Measurements from ENCODE around the gene GJD2.

Gene GJD2

DNA sequence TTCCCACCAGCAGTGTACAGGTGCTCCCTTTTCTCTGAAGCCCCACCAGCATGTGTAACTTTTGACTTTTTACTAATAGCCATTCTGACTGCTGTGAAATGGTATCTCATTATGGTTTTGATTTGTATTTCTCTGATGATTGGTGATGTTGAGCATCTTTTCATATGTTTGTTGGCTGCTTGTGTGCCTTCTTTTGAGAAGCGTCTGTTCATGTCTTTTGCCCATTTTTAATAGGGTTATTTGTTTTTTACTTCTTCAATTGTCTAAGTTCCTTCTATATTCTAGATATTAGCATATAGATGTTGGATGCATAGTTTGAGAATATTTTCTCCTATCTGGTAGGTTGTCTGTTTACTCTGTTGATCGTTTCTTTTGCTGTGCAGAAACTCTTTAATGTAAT, 25.9 kb upstream of the GJD2 start:
- Histone ChIP-seq H3K27ac (replicated peaks) (no peak overlapping the region), H3K4me3 (replicated peaks; ENCODE audit: insufficient read depth, low read length) (no peak overlapping the region), H3K27me3 (ENCODE audit: insufficient read depth, poor library complexity, severe bottlenecking) (no peaks in the 10 kb centered on the region)
- DNase-seq (ENCODE audit: low read depth in 1 of 2, low spot score in 1 of 2): no peak
- TF ChIP-seq, protein P1, sequence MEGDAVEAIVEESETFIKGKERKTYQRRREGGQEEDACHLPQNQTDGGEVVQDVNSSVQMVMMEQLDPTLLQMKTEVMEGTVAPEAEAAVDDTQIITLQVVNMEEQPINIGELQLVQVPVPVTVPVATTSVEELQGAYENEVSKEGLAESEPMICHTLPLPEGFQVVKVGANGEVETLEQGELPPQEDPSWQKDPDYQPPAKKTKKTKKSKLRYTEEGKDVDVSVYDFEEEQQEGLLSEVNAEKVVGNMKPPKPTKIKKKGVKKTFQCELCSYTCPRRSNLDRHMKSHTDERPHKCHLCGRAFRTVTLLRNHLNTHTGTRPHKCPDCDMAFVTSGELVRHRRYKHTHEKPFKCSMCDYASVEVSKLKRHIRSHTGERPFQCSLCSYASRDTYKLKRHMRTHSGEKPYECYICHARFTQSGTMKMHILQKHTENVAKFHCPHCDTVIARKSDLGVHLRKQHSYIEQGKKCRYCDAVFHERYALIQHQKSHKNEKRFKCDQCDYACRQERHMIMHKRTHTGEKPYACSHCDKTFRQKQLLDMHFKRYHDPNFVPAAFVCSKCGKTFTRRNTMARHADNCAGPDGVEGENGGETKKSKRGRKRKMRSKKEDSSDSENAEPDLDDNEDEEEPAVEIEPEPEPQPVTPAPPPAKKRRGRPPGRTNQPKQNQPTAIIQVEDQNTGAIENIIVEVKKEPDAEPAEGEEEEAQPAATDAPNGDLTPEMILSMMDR (IDR thresholded peaks at IDR 0.05; ENCODE audit: insufficient read depth, low read length): no peak
- TF ChIP-seq GABPA (IDR thresholded peaks at IDR 0.05; ENCODE audit: low read depth) (no peak), SPI1 (IDR thresholded peaks at IDR 0.05; ENCODE audit: borderline replicate concordance, low read depth) (no peak), POLR2AphosphoS5 (IDR thresholded peaks at IDR 0.05; ENCODE audit: low read depth) (no peak)
- TF ChIP-seq, protein P2, sequence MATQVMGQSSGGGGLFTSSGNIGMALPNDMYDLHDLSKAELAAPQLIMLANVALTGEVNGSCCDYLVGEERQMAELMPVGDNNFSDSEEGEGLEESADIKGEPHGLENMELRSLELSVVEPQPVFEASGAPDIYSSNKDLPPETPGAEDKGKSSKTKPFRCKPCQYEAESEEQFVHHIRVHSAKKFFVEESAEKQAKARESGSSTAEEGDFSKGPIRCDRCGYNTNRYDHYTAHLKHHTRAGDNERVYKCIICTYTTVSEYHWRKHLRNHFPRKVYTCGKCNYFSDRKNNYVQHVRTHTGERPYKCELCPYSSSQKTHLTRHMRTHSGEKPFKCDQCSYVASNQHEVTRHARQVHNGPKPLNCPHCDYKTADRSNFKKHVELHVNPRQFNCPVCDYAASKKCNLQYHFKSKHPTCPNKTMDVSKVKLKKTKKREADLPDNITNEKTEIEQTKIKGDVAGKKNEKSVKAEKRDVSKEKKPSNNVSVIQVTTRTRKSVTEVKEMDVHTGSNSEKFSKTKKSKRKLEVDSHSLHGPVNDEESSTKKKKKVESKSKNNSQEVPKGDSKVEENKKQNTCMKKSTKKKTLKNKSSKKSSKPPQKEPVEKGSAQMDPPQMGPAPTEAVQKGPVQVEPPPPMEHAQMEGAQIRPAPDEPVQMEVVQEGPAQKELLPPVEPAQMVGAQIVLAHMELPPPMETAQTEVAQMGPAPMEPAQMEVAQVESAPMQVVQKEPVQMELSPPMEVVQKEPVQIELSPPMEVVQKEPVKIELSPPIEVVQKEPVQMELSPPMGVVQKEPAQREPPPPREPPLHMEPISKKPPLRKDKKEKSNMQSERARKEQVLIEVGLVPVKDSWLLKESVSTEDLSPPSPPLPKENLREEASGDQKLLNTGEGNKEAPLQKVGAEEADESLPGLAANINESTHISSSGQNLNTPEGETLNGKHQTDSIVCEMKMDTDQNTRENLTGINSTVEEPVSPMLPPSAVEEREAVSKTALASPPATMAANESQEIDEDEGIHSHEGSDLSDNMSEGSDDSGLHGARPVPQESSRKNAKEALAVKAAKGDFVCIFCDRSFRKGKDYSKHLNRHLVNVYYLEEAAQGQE (IDR thresholded peaks at IDR 0.05; ENCODE audit: insufficient replicate concordance, low read depth): no peak

- no peak overlapping the region for H3K27ac ChIP-seq (replicated peaks)
- DNase-seq (ENCODE audit: low read depth in 1 of 2, low spot score in 1 of 2): no peak
- H3K4me3 ChIP-seq (replicated peaks; ENCODE audit: insufficient read depth, low read length): no peak overlapping the region
- TF ChIP-seq SPI1 (IDR thresholded peaks at IDR 0.05; ENCODE audit: borderline replicate concordance, low read depth) (no peak), POLR2AphosphoS5 (IDR thresholded peaks at IDR 0.05; ENCODE audit: low read depth) (no peak), GABPA (IDR thresholded peaks at IDR 0.05; ENCODE audit: low read depth) (no peak)
- TF ChIP-seq, protein P1 (IDR thresholded peaks at IDR 0.05; ENCODE audit: insufficient read depth, low read length): no peak
- TF ChIP-seq, protein P2 (IDR thresholded peaks at IDR 0.05; ENCODE audit: insufficient replicate concordance, low read depth): no peak
- no peaks in the 10 kb centered on the region for H3K27me3 ChIP-seq (ENCODE audit: insufficient read depth, poor library complexity, severe bottlenecking)
Observed at GRCh38 chr15:34776606-34777105, 21.9 kb upstream of the GJD2 start.

- no peak overlapping the region for H3K4me3 ChIP-seq (replicated peaks; ENCODE audit: insufficient read depth, low read length)
- no peak overlapping the region for H3K27ac ChIP-seq (replicated peaks)
- DNase-seq (ENCODE audit: low read depth in 1 of 2, low spot score in 1 of 2): no peak
- no peak for TF ChIP-seq GABPA (IDR thresholded peaks at IDR 0.05; ENCODE audit: low read depth)
- no peak for TF ChIP-seq SPI1 (IDR thresholded peaks at IDR 0.05; ENCODE audit: borderline replicate concordance, low read depth)
- TF ChIP-seq, protein P2 (IDR thresholded peaks at IDR 0.05; ENCODE audit: insufficient replicate concordance, low read depth): no peak
- no peak for TF ChIP-seq POLR2AphosphoS5 (IDR thresholded peaks at IDR 0.05; ENCODE audit: low read depth)
- TF ChIP-seq, protein P1 (IDR thresholded peaks at IDR 0.05; ENCODE audit: insufficient read depth, low read length): no peak
- peaks cover 4% of the 10 kb centered on the region for H3K27me3 ChIP-seq (ENCODE audit: insufficient read depth, poor library complexity, severe bottlenecking)
Observed at GRCh38 chr15:34773917-34774316, 19.1 kb upstream of the GJD2 start.
